ENCODE results near the gene ZNF354B.

DNA sequence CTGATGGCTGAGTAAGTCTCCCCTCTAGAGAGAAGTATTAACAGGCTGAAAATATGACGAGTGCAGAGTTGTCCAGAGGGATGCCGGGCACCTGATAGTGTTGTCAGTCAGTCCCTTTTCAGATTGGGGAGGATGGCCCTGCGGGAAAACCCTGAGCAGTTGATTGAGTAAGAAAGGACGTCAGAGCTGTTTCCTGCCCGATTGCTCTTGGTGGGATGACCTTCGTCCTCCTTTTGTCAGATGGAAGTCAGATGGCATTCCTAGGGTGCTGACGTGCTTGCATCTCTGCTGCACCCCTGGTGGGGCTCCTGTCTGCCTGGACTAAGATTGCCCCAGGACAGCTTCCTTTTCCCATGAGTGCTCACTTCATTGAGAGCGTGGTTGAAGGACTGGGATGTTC lies 9.8 kb downstream of the ZNF354B start:
- TF ChIP-seq CTCF (IDR thresholded peaks at IDR 0.05; ENCODE audit: control extremely low read depth in 1 of 3, insufficient read depth in 1 of 3, low read depth in 1 of 3, low read length in 3 of 3) (no peak), KDM1A (IDR thresholded peaks at IDR 0.05; ENCODE audit: borderline replicate concordance, low read length) (no peak), ZNF274 (IDR thresholded peaks at IDR 0.05; ENCODE audit: borderline replicate concordance, extremely low read depth, low read length) (no peak), POLR2A (IDR thresholded peaks at IDR 0.05; ENCODE audit: control extremely low read depth in 1 of 2, low read depth in 2 of 2, low read length in 2 of 2) (no peak), FOSL1 (IDR thresholded peaks at IDR 0.05; ENCODE audit: insufficient read depth, low read depth, low read length) (no peak), KDM5A (IDR thresholded peaks at IDR 0.05; ENCODE audit: low read length) (no peak), SP4 (IDR thresholded peaks at IDR 0.05; ENCODE audit: low read length) (no peak), GTF2F1 (IDR thresholded peaks at IDR 0.05; ENCODE audit: borderline replicate concordance, low read depth, low read length) (no peak), POLR2AphosphoS5 (IDR thresholded peaks at IDR 0.05; ENCODE audit: low read depth, low read length) (no peak)

All from H1 (cell line).